GM18867 (cell line): ENCODE results near the gene TMEM147.

ENCODE experiments used
- ATAC-seq: cut with Tn5 transposase; IDR thresholded peaks from one replicate; pipeline ENCODE4 v1.9.1; 2021; ENCODE audit warnings: mild to moderate bottlenecking, moderate library complexity; ENCODE audit not compliant: unreplicated experiment

TMEM147 gene, protein sequence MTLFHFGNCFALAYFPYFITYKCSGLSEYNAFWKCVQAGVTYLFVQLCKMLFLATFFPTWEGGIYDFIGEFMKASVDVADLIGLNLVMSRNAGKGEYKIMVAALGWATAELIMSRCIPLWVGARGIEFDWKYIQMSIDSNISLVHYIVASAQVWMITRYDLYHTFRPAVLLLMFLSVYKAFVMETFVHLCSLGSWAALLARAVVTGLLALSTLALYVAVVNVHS

DNA sequence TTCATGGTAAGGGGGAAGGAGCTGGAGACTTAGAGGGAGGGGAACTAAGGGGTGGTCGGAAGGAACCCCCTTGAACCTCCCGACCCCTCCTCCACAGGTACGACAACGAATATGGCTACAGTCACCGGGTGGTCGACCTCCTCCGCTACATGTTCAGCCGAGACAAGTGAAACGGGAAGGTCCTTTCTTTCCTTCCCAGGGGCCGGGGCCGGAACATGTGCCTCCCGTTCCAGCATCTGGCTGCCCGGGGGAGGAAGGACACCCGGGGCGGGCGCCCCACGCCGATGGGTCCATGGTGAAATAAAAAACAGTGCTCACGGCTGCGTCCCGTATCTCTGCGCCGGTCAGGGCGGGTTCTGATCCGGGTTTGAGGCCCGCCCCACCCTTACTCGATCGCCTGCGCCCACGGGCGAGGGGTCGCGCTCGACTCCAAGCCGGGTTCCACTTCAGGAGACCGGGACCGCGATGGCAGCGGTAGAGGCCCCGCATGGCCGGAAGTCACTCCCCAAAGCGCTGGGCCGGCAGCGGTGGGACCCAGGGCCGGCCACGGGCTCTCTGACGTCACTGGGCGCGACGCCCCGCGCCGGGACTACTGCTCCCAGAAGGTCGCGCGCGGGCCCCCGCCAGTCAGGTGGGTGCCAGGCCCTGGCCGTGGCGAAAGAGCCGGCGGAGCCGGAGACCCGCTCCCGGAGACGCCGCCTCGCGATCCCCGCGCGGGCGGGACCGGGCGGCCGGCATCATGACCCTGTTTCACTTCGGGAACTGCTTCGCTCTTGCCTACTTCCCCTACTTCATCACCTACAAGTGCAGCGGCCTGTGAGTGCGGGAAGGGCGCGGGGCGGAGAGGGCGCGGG lies at the start of gene TMEM147:
Gene TMEM147 (plus strand): TSS at position 626 of the 854 bp plus-strand sequence. CDS start 114 bp downstream, at position 740.
- peak; percentile 82 for ATAC-seq

GRCh38 chr19:35497406-35497805 lies 48.0 kb upstream of the TMEM147 start:
- no peak for ATAC-seq

- no peak for ATAC-seq
Measured at GRCh38 chr19:35498220-35498619, 47.2 kb upstream of the TMEM147 start.

DNA sequence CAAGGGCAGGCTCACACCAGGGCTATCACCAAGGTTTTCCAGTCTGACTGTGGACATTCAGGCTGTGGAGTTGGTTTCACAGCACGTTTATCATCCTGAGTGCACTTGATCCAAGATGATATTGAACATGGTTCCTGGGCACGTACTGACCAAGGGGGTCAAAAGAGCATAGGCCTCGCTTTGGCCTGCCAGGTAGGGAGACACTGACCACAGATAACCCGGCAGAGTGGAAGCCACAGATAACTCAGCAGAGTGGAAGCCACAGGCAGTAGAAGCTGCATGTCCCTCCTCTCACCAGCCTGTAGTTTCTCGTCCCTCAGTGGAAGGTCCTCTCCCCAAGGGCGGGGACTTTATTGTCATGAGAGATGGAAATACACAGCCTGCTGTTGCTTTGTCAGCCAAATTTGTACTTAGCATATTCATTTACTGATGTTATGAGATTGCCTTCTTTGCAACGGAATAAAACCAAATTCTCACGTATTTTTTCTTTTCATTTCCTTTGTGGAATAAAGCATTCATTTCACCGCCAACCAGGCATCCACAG lies 46.4 kb upstream of the TMEM147 start:
- ATAC-seq, result no peak

DNA sequence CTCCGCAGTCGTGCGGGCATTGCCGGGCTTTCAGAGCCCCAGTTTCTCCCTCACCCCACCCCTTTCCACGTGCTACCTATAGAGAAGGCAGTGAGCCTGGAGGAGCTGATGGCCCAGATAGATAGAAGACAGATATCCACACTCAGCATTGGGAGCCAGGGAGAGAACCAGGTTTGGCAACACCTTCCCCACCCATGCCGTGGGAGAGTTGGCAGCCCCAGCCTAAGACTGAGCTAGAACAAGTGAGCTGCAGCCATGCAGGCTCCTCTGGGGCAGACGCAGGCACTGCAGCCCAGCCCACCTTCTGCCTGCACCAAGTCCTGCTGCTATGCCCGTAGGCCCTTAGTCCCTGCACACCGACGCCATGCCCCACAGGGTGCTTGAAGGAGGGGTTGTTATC lies 44.8 kb upstream of the TMEM147 start:
- ATAC-seq, result no peak

GRCh38 chr19:35501684-35502083 lies 43.7 kb upstream of the TMEM147 start:
- no peak for ATAC-seq

GRCh38 chr19:35502751-35503150 lies 42.7 kb upstream of the TMEM147 start:
- ATAC-seq, result no peak

- no peak for ATAC-seq
Measured at GRCh38 chr19:35506011-35506410, 39.4 kb upstream of the TMEM147 start.

GRCh38 chr19:35507561-35507960 lies 37.9 kb upstream of the TMEM147 start:
- ATAC-seq, result no peak

DNA sequence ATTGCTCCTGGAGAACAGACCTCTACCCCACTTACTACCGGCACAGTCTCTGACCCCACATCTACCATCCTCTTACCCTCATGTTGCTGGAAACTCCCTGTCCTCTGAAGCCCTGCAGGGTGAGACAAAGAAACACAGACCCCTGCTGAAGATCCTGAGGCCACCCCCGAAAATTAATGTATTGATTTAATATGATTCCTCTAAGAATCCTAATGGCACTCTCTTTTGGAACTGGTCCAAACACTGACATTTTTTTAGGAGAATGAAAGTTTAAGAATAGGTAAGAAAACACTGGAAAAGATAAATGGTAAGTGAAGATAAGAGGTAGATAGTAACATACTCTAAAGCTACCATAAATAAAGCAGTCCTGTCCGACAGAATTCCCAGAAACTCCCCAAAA lies 37.3 kb upstream of the TMEM147 start:
- ATAC-seq, result no peak

DNA sequence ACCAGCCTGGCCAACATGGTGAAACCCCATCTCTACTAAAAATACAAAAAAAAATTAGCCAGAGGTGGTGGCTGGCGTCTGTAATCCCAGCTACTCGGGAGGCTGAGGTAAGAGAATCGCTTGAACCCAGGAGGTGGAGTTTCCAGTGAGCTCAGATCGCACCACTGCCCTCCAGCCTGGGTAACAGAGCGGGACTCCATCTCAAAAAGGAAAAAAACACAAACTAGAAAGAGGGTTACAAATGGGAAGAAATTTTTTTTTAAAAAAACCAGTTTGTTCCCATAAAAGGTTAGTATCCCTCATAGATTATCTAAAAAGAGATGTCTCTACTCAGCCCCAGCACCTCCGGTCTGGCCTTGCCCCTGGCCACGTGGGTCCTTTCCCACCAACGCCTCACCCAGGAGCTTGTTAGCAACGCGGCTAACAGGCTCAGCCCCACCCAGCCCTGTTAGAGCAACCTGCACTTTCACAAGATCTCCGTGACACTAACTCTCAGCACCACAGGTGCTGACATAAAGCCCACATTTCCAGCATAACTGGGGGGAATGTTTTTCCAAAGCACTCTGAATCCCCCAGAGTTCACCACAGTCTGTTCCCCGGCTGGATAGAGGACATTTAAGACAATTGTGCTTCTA lies 36.3 kb upstream of the TMEM147 start:
- ATAC-seq, result no peak

DNA sequence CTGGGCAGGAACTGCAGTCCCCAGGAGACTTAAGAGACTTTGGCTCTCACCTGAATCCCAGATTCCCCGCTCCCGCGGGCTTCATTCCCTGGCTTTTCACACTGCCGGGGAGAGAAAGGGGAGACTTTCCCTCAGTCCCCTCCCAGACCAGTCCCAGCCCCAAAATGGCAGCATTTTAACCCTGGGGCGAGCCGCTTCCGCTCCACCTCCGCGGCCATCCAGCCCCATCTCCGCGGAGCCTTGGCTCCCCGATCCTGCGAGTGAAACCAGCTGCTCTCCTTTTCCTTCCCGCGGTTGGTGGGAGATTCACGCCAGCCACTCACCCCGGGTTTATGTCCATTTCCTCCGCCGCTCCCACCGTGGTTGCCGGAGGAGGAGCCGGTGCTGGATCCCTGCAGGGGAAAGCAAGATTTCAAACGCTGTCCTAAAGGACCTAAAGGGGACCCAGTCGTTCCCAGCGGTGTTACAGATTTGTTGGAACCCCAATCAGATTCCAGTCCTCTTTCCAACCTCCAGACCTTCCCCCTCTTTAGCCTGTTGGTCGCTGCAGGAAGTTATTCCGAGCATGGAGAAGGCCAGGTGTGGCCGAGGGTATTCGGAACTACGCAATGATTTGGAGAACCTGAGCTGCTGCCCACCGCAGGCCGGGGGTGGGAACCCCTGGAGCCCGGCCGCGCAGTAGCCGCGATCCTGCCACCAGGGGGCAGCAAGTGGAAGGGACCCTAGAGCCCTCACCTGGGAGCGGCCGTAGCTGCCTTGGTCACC lies 35.4 kb upstream of the TMEM147 start:
- ATAC-seq, result no peak

GRCh38 chr19:35510626-35510964 lies 34.8 kb upstream of the TMEM147 start:
- no peak for ATAC-seq

DNA sequence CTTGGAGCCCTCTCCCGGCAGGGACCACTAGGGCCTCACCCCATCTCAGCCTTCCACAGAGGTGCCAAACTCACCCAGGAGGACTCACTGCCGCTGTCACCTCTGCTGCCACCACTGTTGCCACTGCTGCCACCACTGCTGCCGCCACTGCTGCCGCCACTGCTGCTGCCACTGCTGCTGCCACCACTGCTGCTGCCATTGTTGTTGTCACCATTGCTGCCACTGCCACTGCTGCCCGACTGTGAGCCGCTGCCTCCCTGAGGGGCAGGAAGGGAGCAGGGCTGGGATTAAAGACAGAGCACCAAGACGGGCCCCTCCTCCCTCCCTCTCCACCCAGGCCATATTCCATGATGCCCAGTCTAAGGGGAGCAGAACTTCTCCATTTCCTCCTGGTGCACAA lies 34.1 kb upstream of the TMEM147 start:
- no peak for ATAC-seq

DNA sequence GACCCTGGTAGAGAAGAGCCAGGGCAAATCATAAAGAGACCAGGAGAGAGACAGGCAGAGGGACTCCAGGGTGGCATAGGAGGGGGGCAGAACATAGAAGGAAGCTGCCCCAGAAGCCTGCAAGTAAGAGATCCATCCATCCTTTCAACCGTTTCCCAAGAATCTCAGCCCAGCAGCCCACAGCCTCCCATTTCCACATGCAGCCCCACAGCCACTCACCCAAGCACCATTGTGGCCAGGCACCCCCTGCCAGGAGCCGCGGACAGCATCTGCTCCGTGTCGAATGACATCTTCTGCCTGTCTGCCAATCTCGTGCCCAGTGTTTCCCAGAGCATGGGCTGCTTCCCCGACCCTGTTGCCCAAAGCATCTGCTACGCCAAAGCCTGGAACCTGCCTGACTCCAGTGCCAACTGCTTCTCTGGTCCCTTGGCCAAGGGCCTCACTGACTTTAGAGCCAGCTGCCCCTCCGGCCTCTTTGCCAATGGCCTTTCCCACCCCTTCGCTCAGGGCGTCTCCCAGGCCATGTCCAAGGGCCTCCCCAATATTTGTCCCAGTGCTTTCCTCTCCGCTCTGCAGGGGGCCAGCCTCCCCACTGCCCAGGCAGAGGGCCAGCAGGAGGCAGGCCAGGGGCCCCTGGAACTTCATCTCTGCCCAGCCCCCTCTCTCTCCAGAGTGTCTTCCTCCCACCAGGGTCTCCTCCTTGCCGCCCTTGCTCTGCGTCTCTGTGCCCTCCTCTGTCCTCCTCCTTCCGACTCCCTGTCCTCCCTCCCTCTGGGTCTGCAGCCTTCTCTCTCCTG lies 32.4 kb upstream of the TMEM147 start:
- no peak for ATAC-seq

DNA sequence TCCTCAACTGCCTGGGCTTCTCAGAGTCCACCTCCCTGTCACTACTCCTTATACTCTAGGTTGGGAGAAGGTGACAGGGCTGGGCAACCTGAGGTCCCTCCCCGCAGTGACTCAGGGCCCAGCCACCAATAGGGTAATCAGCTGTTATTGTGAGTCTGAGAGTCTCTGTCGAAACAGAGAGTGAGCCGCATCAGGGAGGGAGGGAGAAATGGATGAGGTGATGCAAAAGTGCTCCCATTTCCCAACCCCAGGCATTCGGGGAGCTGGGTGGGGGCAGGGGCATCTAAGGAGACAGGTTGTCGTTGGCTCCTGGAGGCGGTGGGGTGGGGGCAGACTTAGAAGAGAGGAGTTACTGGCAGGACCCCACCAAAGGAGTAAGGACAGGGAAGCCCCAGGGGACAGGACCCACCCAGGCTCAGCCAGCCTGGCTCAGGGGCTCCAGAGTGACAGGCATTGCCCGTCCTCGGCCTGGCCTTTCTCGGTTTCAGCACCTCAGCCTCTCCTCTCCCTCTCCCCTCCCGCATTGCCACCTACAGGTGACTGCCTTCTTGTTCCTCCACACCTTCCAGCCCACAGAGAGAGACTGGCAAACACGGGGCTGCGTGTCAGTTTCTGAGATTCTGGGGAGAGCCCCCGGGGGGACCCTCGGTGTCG lies 31.7 kb upstream of the TMEM147 start, which contains the start of gene DMKN:
Gene DMKN (minus strand): TSS at position 22 of the 654 bp plus-strand sequence. CDS start 174 bp downstream, outside the sequence.
- ATAC-seq, result no peak

GRCh38 chr19:35514282-35514809 lies 31.1 kb upstream of the TMEM147 start:
- no peak for ATAC-seq

GRCh38 chr19:35516310-35516709 lies 29.1 kb upstream of the TMEM147 start:
- ATAC-seq, result no peak

DNA sequence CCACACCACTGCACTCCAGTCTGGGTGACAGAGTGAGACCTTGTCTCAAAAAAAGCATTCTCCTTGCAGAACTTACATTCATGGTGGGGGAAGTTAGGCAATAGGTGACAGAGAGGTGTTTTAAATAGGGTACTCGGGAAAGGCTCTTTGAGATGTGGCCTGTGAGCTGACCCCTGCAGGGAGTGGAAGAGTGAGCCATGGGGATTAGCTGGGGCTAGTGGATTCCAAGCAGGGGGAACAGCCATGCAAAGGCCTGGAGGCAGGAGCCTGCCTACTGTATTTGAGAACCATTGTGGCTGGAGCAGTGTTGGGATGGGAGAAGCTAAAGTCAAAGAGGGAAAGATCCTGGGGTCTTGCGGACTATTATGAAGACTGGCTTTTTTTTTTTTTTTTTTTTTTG lies 28.1 kb upstream of the TMEM147 start:
- ATAC-seq, result no peak
